HUES6 (cell line): ENCODE measurements around the gene NRG3.

ENCODE experiments used
- H3K27ac ChIP-seq: 2 replicates; pipeline ENCODE4 v1.7.0; 2013; ENCODE audit warnings: low read depth, mild to moderate bottlenecking, low read length, inconsistent platforms
- H3K27me3 ChIP-seq: 2 replicates; pipeline ENCODE4 v1.6.1; 2013; ENCODE audit warnings: low read length; ENCODE audit not compliant: control insufficient read depth, insufficient read depth
- H3K36me3 ChIP-seq: 2 replicates; pipeline ENCODE4 v1.6.1; 2013; ENCODE audit warnings: low read length; ENCODE audit not compliant: control insufficient read depth, insufficient read depth
- H3K4me1 ChIP-seq: 2 replicates; pipeline ENCODE4 v1.6.1; 2013; ENCODE audit warnings: low read length; ENCODE audit not compliant: control insufficient read depth, insufficient read depth
- H3K4me3 ChIP-seq: 2 replicates; pipeline ENCODE4 v1.5.1; 2013; ENCODE audit warnings: low read depth, low read length
- H3K9ac ChIP-seq: one replicate; pipeline ENCODE4 v1.6.1; 2013; ENCODE audit warnings: mild to moderate bottlenecking, low read length
- H3K9me3 ChIP-seq: 2 replicates; pipeline ENCODE4 v1.6.1; 2013; ENCODE audit warnings: low read depth, low read length; ENCODE audit not compliant: control insufficient read depth, insufficient read depth

The NRG3 gene

DNA sequence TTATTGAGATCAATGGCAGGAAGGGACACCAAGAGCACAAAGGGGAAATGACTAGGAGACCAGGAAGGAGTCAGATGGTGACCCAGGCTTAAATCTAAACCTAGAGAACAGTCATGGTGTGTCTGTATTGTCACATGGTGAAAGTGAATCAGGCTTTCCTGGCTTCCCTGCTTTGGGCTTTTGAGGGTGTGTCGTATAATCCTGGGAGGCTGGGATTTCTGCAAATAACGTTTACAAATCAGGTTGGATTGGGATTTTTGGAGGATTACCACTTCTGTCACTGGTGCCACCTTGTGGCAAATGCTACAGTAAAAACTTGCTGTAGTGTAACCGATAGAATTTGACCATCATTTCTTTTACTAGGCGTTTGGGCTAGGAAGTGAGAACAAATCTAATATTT is 502.6 kb downstream of the NRG3 start:
- no peak overlapping the region for H3K9ac ChIP-seq
- no peaks in the 10 kb centered on the region for H3K27me3 ChIP-seq
- no peaks in the 10 kb centered on the region for H3K9me3 ChIP-seq
- no peak overlapping the region for H3K4me3 ChIP-seq
- H3K27ac ChIP-seq: no peak overlapping the region
- H3K36me3 ChIP-seq: no peaks in the 10 kb centered on the region
- no peaks in the 10 kb centered on the region for H3K4me1 ChIP-seq

GRCh38 chr10:82378146-82378545 is 503.2 kb downstream of the NRG3 start:
- no peak overlapping the region for H3K27ac ChIP-seq
- no peaks in the 10 kb centered on the region for H3K9me3 ChIP-seq
- no peaks in the 10 kb centered on the region for H3K36me3 ChIP-seq
- H3K4me1 ChIP-seq: no peaks in the 10 kb centered on the region
- no peak overlapping the region for H3K4me3 ChIP-seq
- H3K27me3 ChIP-seq: no peaks in the 10 kb centered on the region
- H3K9ac ChIP-seq: no peak overlapping the region

- Histone ChIP-seq H3K36me3 (no peaks in the 10 kb centered on the region), H3K9me3 (no peaks in the 10 kb centered on the region), H3K27me3 (no peaks in the 10 kb centered on the region), H3K4me1 (no peaks in the 10 kb centered on the region), H3K4me3 (no peak overlapping the region), H3K9ac (no peak overlapping the region), H3K27ac (no peak overlapping the region)
Measured at GRCh38 chr10:82383350-82383749, 508.4 kb downstream of the NRG3 start.

GRCh38 chr10:82390866-82391658 is 516.1 kb downstream of the NRG3 start:
- Histone ChIP-seq H3K4me1 (peaks cover 5% of the 10 kb centered on the region; the same call in 1 of the 2 replicates), H3K27me3 (no peaks in the 10 kb centered on the region), H3K27ac (no peak overlapping the region), H3K36me3 (no peaks in the 10 kb centered on the region), H3K4me3 (no peak overlapping the region), H3K9me3 (no peaks in the 10 kb centered on the region), H3K9ac (no peak overlapping the region)

GRCh38 chr10:82391971-82392370 is 517.0 kb downstream of the NRG3 start:
- H3K4me3 ChIP-seq: no peak overlapping the region
- no peaks in the 10 kb centered on the region for H3K36me3 ChIP-seq
- no peaks in the 10 kb centered on the region for H3K9me3 ChIP-seq
- H3K4me1 ChIP-seq: peaks cover 12% of the 10 kb centered on the region
- H3K9ac ChIP-seq: no peak overlapping the region
- no peaks in the 10 kb centered on the region for H3K27me3 ChIP-seq
- no peak overlapping the region for H3K27ac ChIP-seq

GRCh38 chr10:82392533-82392932 is 517.5 kb downstream of the NRG3 start:
- no peaks in the 10 kb centered on the region for H3K27me3 ChIP-seq
- no peak overlapping the region for H3K4me3 ChIP-seq
- no peak overlapping the region for H3K27ac ChIP-seq
- H3K4me1 ChIP-seq: peaks cover 18% of the 10 kb centered on the region
- H3K9ac ChIP-seq: no peak overlapping the region
- no peaks in the 10 kb centered on the region for H3K9me3 ChIP-seq
- H3K36me3 ChIP-seq: no peaks in the 10 kb centered on the region

DNA sequence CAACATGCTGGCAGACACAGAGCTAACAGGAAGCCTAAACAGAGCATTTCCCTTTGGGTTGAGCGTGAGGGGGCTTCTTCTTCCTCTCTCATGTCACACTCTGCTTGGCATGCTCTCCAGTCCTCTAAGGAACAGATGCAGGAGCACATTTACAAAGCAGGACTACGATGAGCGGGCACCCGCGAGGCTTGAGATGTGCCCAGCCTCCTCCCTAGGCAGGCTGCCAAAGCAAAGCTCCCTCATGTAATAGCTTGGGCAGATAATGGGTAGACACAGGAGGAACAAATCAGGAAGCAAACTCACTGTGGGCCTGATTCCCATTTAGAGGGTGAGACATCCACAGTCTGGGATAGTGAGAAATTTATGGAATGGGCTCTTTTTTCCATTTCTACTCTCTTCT is 519.1 kb downstream of the NRG3 start:
- Histone ChIP-seq H3K36me3 (no peaks in the 10 kb centered on the region), H3K4me1 (peaks cover 30% of the 10 kb centered on the region), H3K27me3 (no peaks in the 10 kb centered on the region), H3K4me3 (no peak overlapping the region), H3K9me3 (no peaks in the 10 kb centered on the region), H3K27ac (no peak overlapping the region), H3K9ac (no peak overlapping the region)

GRCh38 chr10:82394987-82395386 is 520.0 kb downstream of the NRG3 start:
- no peak overlapping the region for H3K9ac ChIP-seq
- H3K27me3 ChIP-seq: no peaks in the 10 kb centered on the region
- peaks cover 30% of the 10 kb centered on the region for H3K4me1 ChIP-seq
- H3K36me3 ChIP-seq: no peaks in the 10 kb centered on the region
- no peak overlapping the region for H3K4me3 ChIP-seq
- H3K27ac ChIP-seq: no peak overlapping the region
- no peaks in the 10 kb centered on the region for H3K9me3 ChIP-seq

DNA sequence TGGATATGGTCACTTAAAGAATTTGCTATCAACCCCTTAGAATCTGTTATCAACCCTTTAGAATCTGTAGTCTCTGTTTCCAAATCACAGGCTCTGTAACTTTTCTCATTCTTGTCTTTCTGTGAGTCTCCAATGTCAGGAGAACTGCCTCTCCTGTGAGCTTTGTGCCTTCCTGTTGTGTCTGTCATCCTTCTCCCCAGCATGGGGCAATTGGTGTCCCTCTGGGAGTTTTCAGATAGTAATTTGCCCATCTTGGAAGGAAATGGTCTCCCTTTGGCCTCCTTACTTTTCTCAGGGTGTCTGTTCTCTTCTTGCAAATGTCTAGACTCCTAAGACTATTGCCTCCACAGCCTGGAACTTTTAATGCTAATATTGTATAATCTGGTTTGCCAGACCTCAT is 521.9 kb downstream of the NRG3 start:
- no peaks in the 10 kb centered on the region for H3K27me3 ChIP-seq
- peaks cover 24% of the 10 kb centered on the region for H3K4me1 ChIP-seq
- H3K36me3 ChIP-seq: no peaks in the 10 kb centered on the region
- no peak overlapping the region for H3K9ac ChIP-seq
- H3K27ac ChIP-seq: no peak overlapping the region
- H3K4me3 ChIP-seq: no peak overlapping the region
- H3K9me3 ChIP-seq: no peaks in the 10 kb centered on the region

- Histone ChIP-seq H3K27ac (no peak overlapping the region), H3K36me3 (no peaks in the 10 kb centered on the region), H3K9ac (no peak overlapping the region)
Measured at GRCh38 chr10:82397854-82398253, 522.9 kb downstream of the NRG3 start.

DNA sequence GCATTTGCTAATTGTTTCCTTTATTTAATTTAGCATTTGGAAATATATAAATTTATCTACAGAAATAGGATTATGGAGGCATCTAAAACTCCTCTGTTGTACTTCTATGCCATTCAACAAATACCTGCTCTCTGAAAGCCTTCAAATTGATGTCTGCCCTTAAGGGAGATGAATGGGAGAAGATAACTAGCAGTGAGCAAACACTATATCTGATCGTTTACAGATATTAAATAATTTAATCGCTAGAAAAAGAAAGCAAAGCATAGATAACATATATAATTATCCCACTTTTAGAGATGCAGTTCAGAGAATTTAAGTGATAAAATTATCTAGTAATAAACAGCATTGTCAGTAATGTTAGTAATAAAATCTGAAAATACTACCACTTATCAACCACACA is 524.9 kb downstream of the NRG3 start:
- Histone ChIP-seq H3K4me3 (no peak overlapping the region), H3K9ac (no peak overlapping the region), H3K36me3 (no peaks in the 10 kb centered on the region), H3K27me3 (no peaks in the 10 kb centered on the region), H3K27ac (no peak overlapping the region), H3K4me1 (peaks cover 24% of the 10 kb centered on the region), H3K9me3 (no peaks in the 10 kb centered on the region)

More at GRCh38 chr10:82397854-82398253, 522.9 kb downstream of the NRG3 start:
- Histone ChIP-seq H3K4me1 (peaks cover 24% of the 10 kb centered on the region), H3K4me3 (no peak overlapping the region), H3K9me3 (no peaks in the 10 kb centered on the region), H3K27me3 (no peaks in the 10 kb centered on the region)
